Hepatocyte (in vitro differentiated cells): ENCODE measurements around the gene TBC1D5. TPM values are rescaled to one million over a fixed set of nuclear protein-coding genes. Genes with fewer than 3 reads are reported as not detected.

Experiments used
- DNase-seq: peaks from one replicate; pipeline ENCODE4 v3.0.0-alpha.2; 2016; ENCODE audit warnings: low spot score
- H2AFZ ChIP-seq: fragments of 200-600 bp; sonication (generic); 2 replicates; pipeline ENCODE4 v1.6.0; 2016; ENCODE audit warnings: antibody characterized with exemption, mild to moderate bottlenecking
- H3K27ac ChIP-seq: fragments of 200-600 bp; sonication (generic); 2 replicates; pipeline ENCODE4 v1.5.1; 2016; ENCODE audit warnings: mild to moderate bottlenecking
- H3K27me3 ChIP-seq: fragments of 200-600 bp; sonication (generic); 2 replicates; pipeline ENCODE4 v1.6.1; 2016
- H3K36me3 ChIP-seq: fragments of 200-600 bp; sonication (generic); replicated peaks from 2 replicates; pipeline ENCODE4 v1.5.1; 2016; ENCODE audit warnings: low read depth; ENCODE audit not compliant: insufficient read depth
- H3K4me1 ChIP-seq: fragments of 200-600 bp; sonication (generic); 2 replicates; pipeline ENCODE4 v1.5.1; 2016; ENCODE audit warnings: mild to moderate bottlenecking, moderate library complexity; ENCODE audit not compliant: insufficient read depth
- H3K4me2 ChIP-seq: fragments of 200-600 bp; sonication (generic); 2 replicates; pipeline ENCODE4 v1.6.0; 2016
- H3K4me3 ChIP-seq: fragments of 200-600 bp; sonication (generic); 2 replicates; pipeline ENCODE4 v1.5.1; 2016; ENCODE audit warnings: mild to moderate bottlenecking
- H3K79me2 ChIP-seq: fragments of 200-600 bp; sonication (generic); 2 replicates; pipeline ENCODE4 v1.6.0; 2017; ENCODE audit warnings: mild to moderate bottlenecking
- H3K9me2 ChIP-seq: fragments of 200-600 bp; sonication (generic); replicated peaks from 2 replicates; pipeline ENCODE4 v1.6.0; 2017; ENCODE audit warnings: mild to moderate bottlenecking; ENCODE audit not compliant: insufficient read depth
- H3K9me3 ChIP-seq: fragments of 200-600 bp; sonication (generic); 2 replicates; pipeline ENCODE4 v1.5.1; 2016; ENCODE audit warnings: low read depth, mild to moderate bottlenecking
- H4K20me1 ChIP-seq: fragments of 200-600 bp; sonication (generic); 2 replicates; pipeline ENCODE4 v1.6.0; 2016; ENCODE audit warnings: mild to moderate bottlenecking; ENCODE audit not compliant: insufficient read depth, poor library complexity, severe bottlenecking
- CTCF ChIP-seq: fragments of 200-600 bp; sonication (generic); IDR thresholded peaks from 2 replicates; pipeline ENCODE4 v1.5.1; 2016; ENCODE audit warnings: antibody characterized with exemption, mild to moderate bottlenecking; ENCODE audit not compliant: poor library complexity
- EZH2 ChIP-seq: fragments of 200-600 bp; sonication (generic); IDR thresholded peaks from 2 replicates; pipeline ENCODE4 v1.6.1; 2016; ENCODE audit warnings: antibody characterized with exemption, mild to moderate bottlenecking, borderline replicate concordance
- EZH2phosphoT487 ChIP-seq: fragments of 200-600 bp; sonication (generic); IDR thresholded peaks from one replicate; pipeline ENCODE4 v1.6.1; 2018; ENCODE audit warnings: antibody characterized with exemption, mild to moderate bottlenecking, low read depth, moderate library complexity; ENCODE audit not compliant: unreplicated experiment, severe bottlenecking
- WGBS: methylation state at CpG from one replicate; pipeline ENCODE4 v1.1.6; 2016; ENCODE audit warnings: low lambda C conversion rate; ENCODE audit errors: missing lambda C conversion rate; 5-methylcytosine and 5-hydroxymethylcytosine counted together
- polyA plus RNA-seq: library from polyadenylated mRNA; unstranded; fragments of >200 nt; fragmentation: Nextera tagmentation; extraction: Ambion mirVana; gene quantifications from 2 replicates; pipeline ENCODE4 v1.2.1, GENCODE V29; 2016
- total RNA-seq: library from RNA; depleted of rRNA; stranded (reverse); fragments of >200 nt; gene quantifications from 2 replicates; pipeline ENCODE4 v1.2.3, GENCODE V29; 2014

TBC1D5 gene
- total and polyA plus RNA-seq, 2 experiments from 2014 or later: 17.0 to 64.2 TPM

- Histone ChIP-seq H3K4me1 (no peaks in the 10 kb centered on the region), H3K9me2 (no peaks in the 10 kb centered on the region), H3K79me2 (no peaks in the 10 kb centered on the region), H2AFZ (no peak overlapping the region), H3K27me3 (no peaks in the 10 kb centered on the region), H3K4me3 (no peak overlapping the region), H3K27ac (no peak overlapping the region), H3K36me3 (no peaks in the 10 kb centered on the region), H3K9me3 (no peaks in the 10 kb centered on the region), H4K20me1 (no peaks in the 10 kb centered on the region), H3K4me2 (no peak overlapping the region)
- 75% methylated on average over 2 of the region's 2 CpGs for WGBS
- no peak for DNase-seq
- TF ChIP-seq EZH2phosphoT487: no peak
- TF ChIP-seq EZH2: no peak
- TF ChIP-seq CTCF: no peak
Measured at GRCh38 chr3:17302170-17302569, 440.3 kb downstream of the TBC1D5 start.

GRCh38 chr3:17301271-17301670 lies 441.2 kb downstream of the TBC1D5 start:
- Histone ChIP-seq H4K20me1 (no peaks in the 10 kb centered on the region), H2AFZ (no peak overlapping the region), H3K9me2 (no peaks in the 10 kb centered on the region), H3K4me1 (no peaks in the 10 kb centered on the region), H3K27me3 (no peaks in the 10 kb centered on the region), H3K4me3 (no peak overlapping the region), H3K27ac (no peak overlapping the region), H3K79me2 (no peaks in the 10 kb centered on the region), H3K4me2 (no peak overlapping the region), H3K36me3 (no peaks in the 10 kb centered on the region), H3K9me3 (no peaks in the 10 kb centered on the region)
- WGBS: 86% methylated on average over 2 of the region's 2 CpGs
- DNase-seq: no peak
- TF ChIP-seq EZH2 (no peak), CTCF (no peak), EZH2phosphoT487 (no peak)

GRCh38 chr3:17300441-17300840 lies 442.0 kb downstream of the TBC1D5 start:
- no peaks in the 10 kb centered on the region for H4K20me1 ChIP-seq
- H3K36me3 ChIP-seq: no peaks in the 10 kb centered on the region
- 94% methylated on average over 4 of the region's 4 CpGs for WGBS
- no peak for DNase-seq
- no peak overlapping the region for H3K4me2 ChIP-seq
- no peaks in the 10 kb centered on the region for H3K4me1 ChIP-seq
- no peaks in the 10 kb centered on the region for H3K79me2 ChIP-seq
- H3K9me3 ChIP-seq: no peaks in the 10 kb centered on the region
- no peak overlapping the region for H2AFZ ChIP-seq
- no peak overlapping the region for H3K27ac ChIP-seq
- TF ChIP-seq EZH2 (no peak), EZH2phosphoT487 (no peak), CTCF (no peak)
- no peak overlapping the region for H3K4me3 ChIP-seq
- H3K27me3 ChIP-seq: no peaks in the 10 kb centered on the region
- H3K9me2 ChIP-seq: no peaks in the 10 kb centered on the region

- H4K20me1 ChIP-seq: no peaks in the 10 kb centered on the region
Measured at GRCh38 chr3:17298038-17298437, 444.4 kb downstream of the TBC1D5 start.

More at GRCh38 chr3:17298038-17298437, 444.4 kb downstream of the TBC1D5 start:
- TF ChIP-seq EZH2phosphoT487 (no peak), CTCF (no peak), EZH2 (no peak)
- Histone ChIP-seq H3K27me3 (no peaks in the 10 kb centered on the region), H3K9me2 (no peaks in the 10 kb centered on the region), H3K79me2 (no peaks in the 10 kb centered on the region), H2AFZ (no peak overlapping the region), H3K36me3 (no peaks in the 10 kb centered on the region), H3K27ac (no peak overlapping the region), H3K4me1 (no peaks in the 10 kb centered on the region), H3K9me3 (no peaks in the 10 kb centered on the region), H3K4me2 (no peak overlapping the region), H3K4me3 (no peak overlapping the region)
- DNase-seq: no peak
